ENCODE data around the gene LSAMP. TPM values are rescaled to one million over a fixed set of nuclear protein-coding genes. Genes with fewer than 3 reads are reported as not detected.

The LSAMP gene
- polyA plus RNA-seq, 1 donor, result 7.6 TPM

DNA sequence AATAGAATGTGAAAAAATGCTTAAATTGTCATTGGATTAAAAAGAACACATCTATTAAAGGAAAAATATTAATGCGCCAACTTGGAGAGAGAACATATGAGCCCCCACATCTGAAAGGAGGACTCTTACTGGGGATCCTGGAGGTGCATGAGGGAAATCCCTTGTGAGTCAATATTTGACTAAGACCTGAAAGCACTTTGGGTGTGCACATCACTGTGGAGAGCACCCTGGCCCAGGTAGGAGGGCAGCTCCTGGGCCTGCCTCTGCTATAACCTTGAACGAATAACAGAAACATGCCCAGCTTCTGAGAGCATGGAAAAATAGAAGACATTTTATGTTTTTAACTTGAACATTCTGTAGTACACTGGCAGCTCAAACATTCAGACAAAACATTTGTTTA, 622.2 kb downstream of the LSAMP start:
- no peaks in the 10 kb centered on the region for H3K27me3 ChIP-seq (ENCODE audit: control insufficient read depth, insufficient read depth, low read length)
- no peak for DNase-seq
- H3K27ac ChIP-seq (ENCODE audit: low read length), result no peak overlapping the region
- no peaks in the 10 kb centered on the region for H3K9me3 ChIP-seq (ENCODE audit: control insufficient read depth, low read depth, low read length)
- WGBS (ENCODE audit: insufficient coverage, low lambda C conversion rate), result no CpG with 5 or more reads among the region's 2 CpGs
- no peaks in the 10 kb centered on the region for H3K36me3 ChIP-seq (ENCODE audit: control insufficient read depth, insufficient read depth, low read length)
- H3K4me1 ChIP-seq (ENCODE audit: control insufficient read depth, insufficient read depth, low read length), result no peaks in the 10 kb centered on the region
- no peak overlapping the region for H3K4me3 ChIP-seq (ENCODE audit: low read length)

DNA sequence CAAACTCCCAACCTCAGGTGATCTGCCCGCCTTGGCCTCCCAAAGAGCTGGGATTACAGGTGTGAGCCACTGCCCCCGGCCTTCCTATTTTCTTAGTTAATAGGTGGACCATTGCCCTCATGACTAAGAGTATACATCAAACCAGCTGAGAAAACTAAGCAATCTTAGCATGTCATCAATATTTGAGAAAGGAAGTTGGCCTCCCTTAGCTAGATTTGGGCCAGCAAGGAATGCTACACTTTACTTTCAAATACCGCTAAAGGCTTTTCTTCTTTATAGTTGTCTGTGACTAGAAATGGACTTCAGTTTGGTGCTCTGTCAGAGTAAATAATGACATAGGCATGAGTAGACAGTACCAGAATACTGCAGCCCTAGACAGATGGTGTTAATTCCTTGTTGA, 622.7 kb downstream of the LSAMP start:
- Histone ChIP-seq H3K9me3 (ENCODE audit: control insufficient read depth, low read depth, low read length) (no peaks in the 10 kb centered on the region), H3K27me3 (ENCODE audit: control insufficient read depth, insufficient read depth, low read length) (no peaks in the 10 kb centered on the region), H3K36me3 (ENCODE audit: control insufficient read depth, insufficient read depth, low read length) (no peaks in the 10 kb centered on the region), H3K4me1 (ENCODE audit: control insufficient read depth, insufficient read depth, low read length) (no peaks in the 10 kb centered on the region), H3K27ac (ENCODE audit: low read length) (no peak overlapping the region), H3K4me3 (ENCODE audit: low read length) (no peak overlapping the region)
- WGBS (ENCODE audit: insufficient coverage, low lambda C conversion rate), result 100% methylated on average over 1 of the region's 3 CpGs
- no peak for DNase-seq

DNA sequence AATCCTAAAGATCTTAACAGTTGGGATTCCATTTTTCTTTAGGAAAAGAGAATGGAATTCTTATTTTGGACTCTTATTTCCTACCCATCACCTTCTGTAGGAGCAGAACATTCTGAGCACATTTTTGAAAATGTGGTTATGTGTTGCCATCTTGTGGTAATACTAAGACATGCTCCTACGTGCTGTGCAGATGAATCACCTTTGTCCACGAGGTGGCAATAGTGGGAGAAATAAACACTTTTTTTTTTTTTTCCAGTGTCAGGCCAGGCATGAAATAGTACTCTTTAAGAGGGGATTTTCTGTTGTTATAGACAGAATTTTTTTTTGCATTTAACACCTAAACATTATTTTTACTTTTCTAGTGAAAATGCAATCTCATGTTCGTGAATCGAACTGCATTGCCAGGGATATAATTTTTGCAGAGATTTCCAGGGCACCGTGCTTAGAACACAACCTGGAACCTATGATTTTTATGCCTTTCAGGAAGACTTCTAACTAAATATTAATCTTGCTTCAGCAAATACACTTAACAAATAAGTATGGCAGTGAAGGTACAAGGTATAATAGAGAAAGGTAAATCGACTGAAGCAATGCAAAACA, 625.4 kb downstream of the LSAMP start:
- Histone ChIP-seq H3K9me3 (ENCODE audit: control insufficient read depth, low read depth, low read length) (no peaks in the 10 kb centered on the region), H3K4me3 (ENCODE audit: low read length) (no peak overlapping the region), H3K36me3 (ENCODE audit: control insufficient read depth, insufficient read depth, low read length) (no peaks in the 10 kb centered on the region), H3K27ac (ENCODE audit: low read length) (no peak overlapping the region), H3K4me1 (ENCODE audit: control insufficient read depth, insufficient read depth, low read length) (no peaks in the 10 kb centered on the region), H3K27me3 (ENCODE audit: control insufficient read depth, insufficient read depth, low read length) (no peaks in the 10 kb centered on the region)
- DNase-seq, result peak; percentile 67 to 77
- 76% methylated on average over 2 of the region's 6 CpGs for WGBS (ENCODE audit: insufficient coverage, low lambda C conversion rate)

DNA sequence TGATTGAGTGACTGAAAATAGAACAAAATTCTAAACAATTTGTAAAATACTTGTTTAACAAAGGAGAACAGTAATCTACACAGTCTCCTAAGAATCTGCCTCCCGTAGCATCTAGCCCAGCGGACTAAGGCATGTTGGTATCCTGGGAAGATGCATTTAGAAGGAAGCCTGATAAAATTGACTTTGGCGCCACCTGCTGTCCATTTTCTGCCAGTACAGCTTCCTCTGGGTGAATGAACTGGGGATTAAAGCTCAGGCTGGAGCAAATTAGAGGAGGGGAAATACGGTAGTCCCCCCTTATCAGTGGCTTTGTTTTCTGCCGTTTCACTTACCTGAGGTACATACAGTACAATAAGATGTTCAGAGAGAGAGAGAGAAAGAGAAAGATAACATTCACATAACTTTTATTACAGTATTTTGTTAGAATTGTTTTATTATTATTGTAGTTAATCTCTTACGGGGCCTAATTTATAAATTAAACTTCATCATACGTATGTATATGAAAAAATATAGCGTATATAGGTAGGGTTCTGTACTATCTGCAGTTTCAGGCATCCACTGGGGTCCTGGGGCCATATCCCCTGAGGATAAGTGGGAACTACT, 630.4 kb downstream of the LSAMP start:
- Histone ChIP-seq H3K27me3 (ENCODE audit: control insufficient read depth, insufficient read depth, low read length) (peaks cover 4% of the 10 kb centered on the region), H3K4me3 (ENCODE audit: low read length) (no peak overlapping the region), H3K27ac (ENCODE audit: low read length) (no peak overlapping the region), H3K36me3 (ENCODE audit: control insufficient read depth, insufficient read depth, low read length) (no peaks in the 10 kb centered on the region), H3K4me1 (ENCODE audit: control insufficient read depth, insufficient read depth, low read length) (no peaks in the 10 kb centered on the region), H3K9me3 (ENCODE audit: control insufficient read depth, low read depth, low read length) (no peaks in the 10 kb centered on the region)
- peak; percentile 40 to 43 for DNase-seq
- WGBS (ENCODE audit: insufficient coverage, low lambda C conversion rate), result 42% methylated on average over 5 of the region's 8 CpGs

DNA sequence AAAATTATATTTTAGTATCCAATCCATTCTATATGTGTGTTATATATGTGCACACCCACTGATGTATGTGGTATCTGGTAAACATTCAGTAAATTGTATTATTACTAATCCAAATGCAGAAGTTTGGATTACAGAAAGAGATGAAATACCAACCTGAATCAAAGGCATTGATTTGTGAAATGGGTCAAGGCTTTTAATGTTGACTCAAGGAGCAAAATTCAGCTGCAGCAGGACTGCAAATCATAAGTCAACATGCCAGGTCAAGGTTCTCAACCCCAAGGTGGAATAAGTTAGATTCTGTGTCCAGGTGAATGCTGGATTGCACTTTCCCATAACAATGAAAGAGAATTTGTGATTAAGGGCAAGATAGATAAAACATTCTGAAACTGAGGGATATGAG, 631.3 kb downstream of the LSAMP start:
- no peak overlapping the region for H3K4me3 ChIP-seq (ENCODE audit: low read length)
- H3K36me3 ChIP-seq (ENCODE audit: control insufficient read depth, insufficient read depth, low read length), result no peaks in the 10 kb centered on the region
- no peak for DNase-seq
- no peaks in the 10 kb centered on the region for H3K4me1 ChIP-seq (ENCODE audit: control insufficient read depth, insufficient read depth, low read length)
- H3K27ac ChIP-seq (ENCODE audit: low read length), result no peak overlapping the region
- no peaks in the 10 kb centered on the region for H3K9me3 ChIP-seq (ENCODE audit: control insufficient read depth, low read depth, low read length)
- H3K27me3 ChIP-seq (ENCODE audit: control insufficient read depth, insufficient read depth, low read length), result peaks cover 4% of the 10 kb centered on the region

DNA sequence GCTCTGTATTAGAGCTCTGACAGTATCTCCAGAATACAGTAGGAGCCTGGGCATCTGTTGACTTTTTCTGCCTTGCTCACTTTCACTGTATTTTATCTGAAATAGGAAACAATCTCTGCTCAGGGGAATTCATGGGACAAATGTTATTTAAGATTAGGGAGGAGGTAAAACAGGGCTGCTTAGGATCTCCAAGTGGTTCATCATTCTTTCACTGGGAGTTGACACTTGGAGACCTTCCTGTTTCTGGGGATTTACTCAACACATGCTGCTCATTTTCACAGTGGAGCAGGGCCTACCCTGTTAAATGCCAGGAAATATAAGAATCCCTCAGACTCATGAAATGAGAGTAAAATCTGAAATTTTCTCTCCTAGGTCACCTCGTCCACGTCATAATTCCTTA, 636.5 kb downstream of the LSAMP start:
- no peaks in the 10 kb centered on the region for H3K36me3 ChIP-seq (ENCODE audit: control insufficient read depth, insufficient read depth, low read length)
- WGBS (ENCODE audit: insufficient coverage, low lambda C conversion rate), result 100% methylated on average over 2 of the region's 2 CpGs
- H3K27ac ChIP-seq (ENCODE audit: low read length), result no peak overlapping the region
- H3K27me3 ChIP-seq (ENCODE audit: control insufficient read depth, insufficient read depth, low read length), result peaks cover 2% of the 10 kb centered on the region
- no peak overlapping the region for H3K4me3 ChIP-seq (ENCODE audit: low read length)
- H3K4me1 ChIP-seq (ENCODE audit: control insufficient read depth, insufficient read depth, low read length), result no peaks in the 10 kb centered on the region
- no peak for DNase-seq
- H3K9me3 ChIP-seq (ENCODE audit: control insufficient read depth, low read depth, low read length), result no peaks in the 10 kb centered on the region

DNA sequence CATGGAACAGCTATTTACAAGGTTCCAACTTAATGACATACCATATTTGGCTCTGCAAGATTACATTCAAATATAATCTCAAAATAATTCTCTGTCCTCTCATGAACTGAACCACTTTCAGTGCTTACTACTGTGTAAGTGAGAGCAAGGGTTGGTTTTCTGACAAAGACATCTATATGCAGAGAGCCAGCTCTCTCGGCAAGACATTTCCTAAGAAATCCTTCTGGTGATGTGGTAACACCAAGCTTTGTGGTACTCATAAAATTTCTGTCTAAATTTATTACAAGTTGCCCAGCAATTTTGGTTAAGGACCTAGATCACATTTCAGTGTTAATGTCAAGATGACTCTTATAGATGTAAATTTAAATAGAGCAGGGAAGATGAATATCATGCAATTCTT, 637.0 kb downstream of the LSAMP start:
- H3K27me3 ChIP-seq (ENCODE audit: control insufficient read depth, insufficient read depth, low read length), result peaks cover 2% of the 10 kb centered on the region
- no peak overlapping the region for H3K27ac ChIP-seq (ENCODE audit: low read length)
- WGBS (ENCODE audit: insufficient coverage, low lambda C conversion rate), result no CpG with 5 or more reads among the region's 1 CpG

DNA sequence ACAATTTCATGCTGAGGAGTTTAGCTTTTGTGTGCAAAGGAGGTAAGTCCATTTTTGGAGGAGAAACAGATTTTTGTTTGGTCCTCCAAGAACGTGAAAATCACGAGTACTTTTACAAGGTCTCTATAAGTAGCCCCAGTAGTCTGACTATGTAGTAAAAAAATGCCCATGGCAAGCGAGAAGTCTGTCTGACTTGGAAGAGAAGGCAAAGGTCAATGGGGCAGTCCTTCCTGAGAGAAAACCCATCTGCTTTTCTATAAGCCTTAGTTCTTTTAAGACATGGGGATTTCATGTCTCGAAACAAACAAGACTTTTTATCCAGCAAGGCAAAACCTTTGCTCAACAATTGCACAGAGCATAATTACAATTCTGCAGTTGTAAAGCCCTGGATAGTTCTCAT, 638.8 kb downstream of the LSAMP start:
- H3K9me3 ChIP-seq (ENCODE audit: control insufficient read depth, low read depth, low read length), result no peaks in the 10 kb centered on the region
- peaks cover 2% of the 10 kb centered on the region for H3K27me3 ChIP-seq (ENCODE audit: control insufficient read depth, insufficient read depth, low read length)
- no peaks in the 10 kb centered on the region for H3K4me1 ChIP-seq (ENCODE audit: control insufficient read depth, insufficient read depth, low read length)
- 63% methylated on average over 2 of the region's 4 CpGs for WGBS (ENCODE audit: insufficient coverage, low lambda C conversion rate)
- H3K4me3 ChIP-seq (ENCODE audit: low read length), result no peak overlapping the region
- H3K36me3 ChIP-seq (ENCODE audit: control insufficient read depth, insufficient read depth, low read length), result no peaks in the 10 kb centered on the region
- no peak for DNase-seq
- H3K27ac ChIP-seq (ENCODE audit: low read length), result no peak overlapping the region

More for the DNA sequence above, 637.0 kb downstream of the LSAMP start:
- no peak for DNase-seq
- Histone ChIP-seq H3K9me3 (ENCODE audit: control insufficient read depth, low read depth, low read length) (no peaks in the 10 kb centered on the region), H3K4me1 (ENCODE audit: control insufficient read depth, insufficient read depth, low read length) (no peaks in the 10 kb centered on the region), H3K36me3 (ENCODE audit: control insufficient read depth, insufficient read depth, low read length) (no peaks in the 10 kb centered on the region), H3K4me3 (ENCODE audit: low read length) (no peak overlapping the region)

DNA sequence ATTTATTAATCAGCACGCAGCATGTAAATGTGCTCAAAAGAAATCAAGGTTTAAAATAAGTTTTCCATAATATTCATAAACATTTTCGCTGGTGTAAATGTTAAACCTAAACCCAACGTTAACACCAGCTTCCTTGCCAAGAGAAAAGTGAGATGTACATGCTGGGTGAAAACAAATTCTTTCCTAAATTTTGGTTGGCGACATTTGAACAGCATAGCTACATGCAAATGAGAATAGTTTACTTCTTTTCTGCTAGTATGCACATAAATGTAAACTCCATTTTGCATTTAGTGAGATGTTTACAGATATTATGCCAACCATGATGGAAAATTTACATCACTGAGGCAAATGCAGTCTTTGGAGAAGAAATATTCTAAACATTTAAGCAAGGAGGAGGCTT, 639.8 kb downstream of the LSAMP start:
- DNase-seq, result no peak
- peaks cover under 1% of the 10 kb centered on the region for H3K27me3 ChIP-seq (ENCODE audit: control insufficient read depth, insufficient read depth, low read length)
- H3K27ac ChIP-seq (ENCODE audit: low read length), result no peak overlapping the region
- no peaks in the 10 kb centered on the region for H3K9me3 ChIP-seq (ENCODE audit: control insufficient read depth, low read depth, low read length)
- H3K36me3 ChIP-seq (ENCODE audit: control insufficient read depth, insufficient read depth, low read length), result no peaks in the 10 kb centered on the region
- no peaks in the 10 kb centered on the region for H3K4me1 ChIP-seq (ENCODE audit: control insufficient read depth, insufficient read depth, low read length)
- H3K4me3 ChIP-seq (ENCODE audit: low read length), result no peak overlapping the region
- 81% methylated on average over 3 of the region's 4 CpGs for WGBS (ENCODE audit: insufficient coverage, low lambda C conversion rate)

DNA sequence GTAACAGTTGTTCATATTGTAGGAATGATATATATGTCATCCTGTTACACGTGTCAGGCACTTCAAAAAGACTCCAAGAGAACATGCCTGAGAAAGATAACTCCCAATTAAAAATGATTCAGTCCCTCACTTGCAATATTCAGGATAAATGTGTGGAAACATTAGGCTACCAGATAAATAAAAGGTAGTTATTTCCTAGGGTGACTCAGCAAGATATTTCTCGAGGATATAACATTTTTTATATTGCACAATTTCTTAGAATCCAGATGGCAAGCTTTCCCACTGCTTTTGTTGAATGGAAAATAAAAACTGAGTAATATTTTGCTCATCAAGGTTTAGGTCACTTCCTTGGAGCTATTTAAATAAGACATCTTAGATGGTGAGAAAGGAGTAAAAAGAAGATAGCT, 640.6 kb downstream of the LSAMP start:
- no peaks in the 10 kb centered on the region for H3K27me3 ChIP-seq (ENCODE audit: control insufficient read depth, insufficient read depth, low read length)
- H3K4me1 ChIP-seq (ENCODE audit: control insufficient read depth, insufficient read depth, low read length), result no peaks in the 10 kb centered on the region
- no peaks in the 10 kb centered on the region for H3K36me3 ChIP-seq (ENCODE audit: control insufficient read depth, insufficient read depth, low read length)
- 60% methylated on average over 1 of the region's 2 CpGs for WGBS (ENCODE audit: insufficient coverage, low lambda C conversion rate)
- no peak overlapping the region for H3K27ac ChIP-seq (ENCODE audit: low read length)
- no peaks in the 10 kb centered on the region for H3K9me3 ChIP-seq (ENCODE audit: control insufficient read depth, low read depth, low read length)
- no peak overlapping the region for H3K4me3 ChIP-seq (ENCODE audit: low read length)
- no peak for DNase-seq

DNA sequence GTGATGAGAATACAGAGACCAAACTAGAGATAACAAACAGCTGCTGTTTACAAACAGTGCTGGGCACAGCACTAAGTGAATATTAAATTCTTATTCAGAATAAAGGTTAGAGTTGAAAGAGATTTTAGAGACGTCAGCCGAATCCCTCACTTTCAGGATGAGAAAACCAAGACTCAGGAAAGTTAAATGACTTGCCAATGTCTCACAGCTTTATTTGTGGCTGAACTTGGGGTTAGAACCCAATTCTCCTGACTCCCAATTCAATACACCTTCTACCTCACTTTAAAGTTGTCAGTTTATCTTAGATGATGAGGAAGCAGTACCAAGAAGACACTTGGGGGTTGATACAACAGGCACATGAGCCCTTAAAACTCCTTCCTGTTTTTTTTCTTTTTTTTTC, 641.1 kb downstream of the LSAMP start:
- H3K27me3 ChIP-seq (ENCODE audit: control insufficient read depth, insufficient read depth, low read length), result no peaks in the 10 kb centered on the region
- H3K27ac ChIP-seq (ENCODE audit: low read length), result no peak overlapping the region
- H3K4me1 ChIP-seq (ENCODE audit: control insufficient read depth, insufficient read depth, low read length), result no peaks in the 10 kb centered on the region
- no peaks in the 10 kb centered on the region for H3K9me3 ChIP-seq (ENCODE audit: control insufficient read depth, low read depth, low read length)
- no peak for DNase-seq
- no CpG with 5 or more reads among the region's 2 CpGs for WGBS (ENCODE audit: insufficient coverage, low lambda C conversion rate)
- H3K4me3 ChIP-seq (ENCODE audit: low read length), result no peak overlapping the region
- H3K36me3 ChIP-seq (ENCODE audit: control insufficient read depth, insufficient read depth, low read length), result no peaks in the 10 kb centered on the region
